ES-I3 (cell line): Measurements from ENCODE around the gene BIN1.
"Not testable (repeated sequence)": the region's sequence is repeated elsewhere in the genome, so short reads cannot be mapped to it uniquely, and the experiment has no call there.

Experiments
- H3K36me3 ChIP-seq: 2 replicates; pipeline ENCODE4 v1.6.1; 2013; ENCODE audit warnings: mild to moderate bottlenecking, low read length, control low read depth, moderate library complexity; ENCODE audit not compliant: insufficient read depth
- H3K4me1 ChIP-seq: 2 replicates; pipeline ENCODE4 v1.6.1; 2013; ENCODE audit warnings: mild to moderate bottlenecking, control low read depth, low read length; ENCODE audit not compliant: insufficient read depth
- H3K9ac ChIP-seq: 2 replicates; pipeline ENCODE4 v1.6.1; 2013; ENCODE audit warnings: low read depth, mild to moderate bottlenecking, low read length, moderate library complexity
- H3K9me3 ChIP-seq: 2 replicates; pipeline ENCODE4 v1.6.1; 2013; ENCODE audit warnings: mild to moderate bottlenecking, low read length, moderate library complexity; ENCODE audit not compliant: control insufficient read depth, insufficient read depth

Gene BIN1

DNA sequence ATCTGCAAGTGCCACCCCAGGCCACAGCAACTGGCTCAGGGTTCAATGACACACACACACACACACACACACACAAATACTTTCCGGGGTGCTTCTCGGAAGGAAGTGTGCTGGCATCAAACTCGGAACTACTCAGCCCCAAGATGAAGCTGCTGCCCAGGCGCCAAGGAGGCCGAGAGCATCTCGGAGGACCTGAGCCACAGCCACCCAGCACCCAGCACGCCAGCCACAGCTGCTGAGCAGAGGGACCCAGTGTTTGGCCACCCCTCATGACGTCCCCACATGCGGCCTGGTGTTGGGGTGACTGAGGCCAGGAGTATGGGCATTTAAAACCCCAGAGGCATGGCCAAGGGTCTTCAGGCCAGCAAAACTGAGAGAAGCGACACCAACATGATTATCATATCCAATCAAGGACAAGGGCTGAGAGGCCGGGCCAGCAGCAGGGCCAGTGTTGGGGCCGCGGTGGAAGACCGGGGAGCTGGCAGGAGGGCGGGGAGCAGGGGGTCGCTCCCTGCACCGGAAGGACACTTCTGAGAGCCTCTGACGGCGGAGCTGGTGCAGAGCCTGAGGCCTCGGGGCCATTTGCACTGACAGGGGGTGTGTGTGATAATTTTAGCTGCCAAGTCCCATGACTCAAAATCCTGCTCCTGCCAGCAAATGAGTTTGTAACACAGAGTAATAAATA, 61.8 kb downstream of the BIN1 start:
- Histone ChIP-seq H3K4me1 (no peaks in the 10 kb centered on the region; the same call in 1 of the 2 replicates), H3K9ac (no peak overlapping the region), H3K36me3 (no peaks in the 10 kb centered on the region), H3K9me3 (no peaks in the 10 kb centered on the region)

GRCh38 chr2:127044165-127044718, 62.7 kb downstream of the BIN1 start:
- Histone ChIP-seq H3K9ac (no peak overlapping the region), H3K9me3 (no peaks in the 10 kb centered on the region), H3K36me3 (no peaks in the 10 kb centered on the region), H3K4me1 (no peaks in the 10 kb centered on the region)

DNA sequence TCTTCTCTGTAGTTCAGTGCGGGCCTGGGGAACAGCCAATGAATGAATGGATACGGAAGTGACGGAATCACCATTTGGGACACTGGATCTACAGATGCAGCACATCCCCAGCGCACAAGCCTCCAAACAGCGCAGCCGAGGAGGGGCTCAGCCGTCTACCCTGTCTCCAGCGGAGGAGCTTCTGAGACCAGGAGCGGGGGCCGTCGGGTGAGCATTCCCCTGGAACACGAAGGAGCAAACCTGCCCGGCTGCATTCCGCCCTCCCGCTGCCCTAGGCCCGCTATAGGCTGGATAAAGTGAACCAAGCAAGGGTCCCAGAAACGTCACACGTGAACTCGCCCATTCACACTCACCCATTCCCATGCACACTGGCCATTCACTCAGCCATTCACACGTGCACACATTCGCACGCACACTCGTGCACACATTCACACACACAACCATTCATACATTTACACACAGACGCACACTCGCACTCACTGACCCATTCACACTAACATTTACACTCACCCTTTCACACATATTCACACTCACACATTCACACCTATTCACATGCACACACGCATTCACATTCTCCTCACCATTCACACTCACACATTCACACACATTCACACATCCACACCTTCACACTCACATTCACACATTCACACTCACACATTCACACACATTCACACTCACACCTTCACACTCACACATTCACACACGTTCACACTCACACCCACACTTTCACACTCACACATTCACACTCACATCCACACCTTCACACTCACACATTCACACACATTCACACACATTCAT, 63.4 kb downstream of the BIN1 start:
- H3K9me3 ChIP-seq = no peaks in the 10 kb centered on the region
- no peak overlapping the region for H3K9ac ChIP-seq
- H3K4me1 ChIP-seq = no peaks in the 10 kb centered on the region
- H3K36me3 ChIP-seq = no peaks in the 10 kb centered on the region

- Histone ChIP-seq H3K9me3 (no peaks in the 10 kb centered on the region), H3K36me3 (no peaks in the 10 kb centered on the region), H3K4me1 (no peaks in the 10 kb centered on the region), H3K9ac (no peak overlapping the region)
Observed at GRCh38 chr2:127041259-127041970, 65.5 kb downstream of the BIN1 start.

GRCh38 chr2:127040169-127040568, 66.8 kb downstream of the BIN1 start:
- no peaks in the 10 kb centered on the region for H3K36me3 ChIP-seq
- H3K9ac ChIP-seq = no peak overlapping the region
- no peaks in the 10 kb centered on the region for H3K9me3 ChIP-seq
- no peaks in the 10 kb centered on the region for H3K4me1 ChIP-seq

- Histone ChIP-seq H3K4me1 (no peaks in the 10 kb centered on the region), H3K9me3 (no peaks in the 10 kb centered on the region), H3K36me3 (no peaks in the 10 kb centered on the region), H3K9ac (no peak overlapping the region)
Observed at GRCh38 chr2:127039387-127040031, 67.4 kb downstream of the BIN1 start.

DNA sequence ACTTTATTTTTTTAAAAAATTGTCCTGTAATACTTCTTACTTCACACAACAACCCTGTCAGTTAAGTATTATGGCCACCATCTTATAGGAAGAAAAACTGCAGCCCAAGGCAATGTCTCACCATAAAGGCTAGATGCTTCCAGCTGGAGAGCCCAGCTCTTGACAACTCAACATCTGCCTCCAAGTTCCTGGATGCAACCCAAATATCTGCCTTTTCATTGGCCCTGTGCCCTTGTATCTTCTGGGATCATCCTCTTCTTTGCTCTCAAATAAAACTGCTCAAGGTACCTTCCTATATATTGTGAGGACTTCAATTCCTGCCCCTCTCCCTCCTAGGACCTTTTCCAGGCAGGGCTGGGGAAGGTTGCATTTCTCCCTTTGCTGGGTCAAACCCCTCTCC, 69.5 kb downstream of the BIN1 start:
- no peak overlapping the region for H3K9ac ChIP-seq
- no peaks in the 10 kb centered on the region for H3K36me3 ChIP-seq
- no peaks in the 10 kb centered on the region for H3K4me1 ChIP-seq
- H3K9me3 ChIP-seq = no peaks in the 10 kb centered on the region

- Histone ChIP-seq H3K9ac (no peak overlapping the region), H3K36me3 (no peaks in the 10 kb centered on the region), H3K9me3 (no peaks in the 10 kb centered on the region), H3K4me1 (no peaks in the 10 kb centered on the region)
Observed at GRCh38 chr2:127034883-127035611, 71.9 kb downstream of the BIN1 start.

DNA sequence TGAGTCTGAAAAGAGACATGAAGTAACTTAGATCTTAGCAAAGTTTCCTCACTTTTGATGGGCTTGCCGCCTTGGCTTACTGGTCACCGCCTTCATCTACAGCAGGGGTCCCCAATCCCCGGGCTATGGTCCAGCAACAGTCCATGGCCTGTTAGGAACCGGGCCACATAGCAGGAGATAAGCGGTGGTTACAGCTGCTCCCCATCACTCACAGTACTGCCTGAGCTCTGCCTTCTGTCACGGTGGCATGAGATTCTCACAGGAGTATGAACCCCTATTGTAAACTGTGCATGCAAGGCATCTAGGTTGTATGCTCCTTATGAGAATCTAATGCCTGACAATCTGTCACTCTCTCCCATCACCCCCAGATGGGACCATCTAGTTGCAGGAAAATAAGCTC, 72.9 kb downstream of the BIN1 start:
- Histone ChIP-seq H3K9me3 (no peaks in the 10 kb centered on the region), H3K9ac (no peak overlapping the region), H3K4me1 (no peaks in the 10 kb centered on the region), H3K36me3 (no peaks in the 10 kb centered on the region)

DNA sequence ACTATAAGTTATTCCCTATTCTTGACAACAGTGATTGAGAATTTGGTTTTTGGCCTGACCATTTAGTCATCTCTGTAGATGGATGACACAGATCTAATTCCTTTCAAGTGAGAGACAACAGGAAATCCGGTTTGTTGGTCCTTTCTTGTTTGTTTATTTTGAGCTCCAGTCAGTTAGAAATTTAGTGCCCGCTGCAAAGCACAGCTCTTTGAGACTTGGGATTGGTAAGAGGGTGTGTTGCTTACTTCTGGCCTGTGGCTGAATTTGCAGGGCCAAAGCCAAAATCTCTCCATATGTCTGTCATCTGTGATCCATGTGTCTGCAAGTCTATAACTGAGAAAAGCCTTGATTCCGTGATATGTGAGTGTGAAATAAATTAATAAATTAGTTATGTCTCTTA, 74.3 kb downstream of the BIN1 start:
- no peaks in the 10 kb centered on the region for H3K4me1 ChIP-seq

DNA sequence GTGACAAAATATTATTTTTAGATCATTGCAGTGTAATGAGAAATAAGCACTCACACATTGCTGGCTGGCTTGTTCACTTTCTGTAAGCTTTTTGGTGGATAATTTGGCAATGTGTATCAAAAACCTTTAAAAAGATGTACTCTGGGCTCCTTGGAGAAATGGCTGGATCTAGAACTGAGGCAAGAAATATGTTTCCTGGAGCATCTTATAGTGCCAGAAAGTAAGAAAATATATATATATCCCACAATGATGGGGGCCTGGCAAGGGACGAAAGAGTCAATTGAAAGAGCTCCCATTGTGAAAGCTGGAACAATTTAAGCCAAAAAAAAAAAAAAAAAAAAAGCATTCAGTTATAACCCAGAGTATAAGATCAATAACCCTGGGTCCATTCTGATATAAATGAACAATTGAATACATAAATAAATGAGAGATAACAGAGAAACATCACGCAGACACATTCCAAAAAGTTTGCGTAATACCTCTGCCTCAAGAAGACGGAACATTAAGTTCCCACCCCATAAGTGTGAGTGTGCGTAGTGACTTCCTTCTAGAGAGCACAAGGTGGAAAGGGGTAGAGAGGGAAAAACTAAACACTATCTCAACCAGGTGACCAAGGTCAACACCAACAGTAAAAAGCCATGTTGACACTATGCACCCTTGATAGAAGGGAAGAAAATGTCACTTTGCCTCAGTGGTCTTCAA, 77.5 kb downstream of the BIN1 start:
- H3K9ac ChIP-seq = no peak overlapping the region
- H3K36me3 ChIP-seq = no peaks in the 10 kb centered on the region
- H3K9me3 ChIP-seq = no peaks in the 10 kb centered on the region
- no peaks in the 10 kb centered on the region for H3K4me1 ChIP-seq

More for the DNA sequence above, 74.3 kb downstream of the BIN1 start:
- Histone ChIP-seq H3K9ac (no peak overlapping the region), H3K36me3 (no peaks in the 10 kb centered on the region), H3K9me3 (no peaks in the 10 kb centered on the region)

DNA sequence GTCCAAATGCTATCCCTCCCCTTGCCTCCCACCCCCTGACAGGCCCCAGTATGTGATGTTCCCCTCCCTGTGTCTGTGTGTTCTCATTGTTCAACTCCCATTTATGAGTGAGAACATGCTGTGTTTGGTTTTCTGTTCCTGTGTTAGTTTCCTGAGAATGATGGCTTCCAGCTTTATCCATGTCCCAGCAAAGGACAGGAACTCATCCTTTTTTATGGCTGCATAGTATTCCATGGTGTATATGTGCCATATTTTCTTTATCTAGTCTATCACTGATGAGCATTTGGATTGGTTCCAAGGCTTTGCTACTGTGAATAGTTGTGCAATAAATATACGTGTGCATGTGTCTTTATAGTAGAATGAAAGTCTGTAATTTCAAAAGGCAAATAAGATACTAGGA, 78.2 kb downstream of the BIN1 start:
- not testable (repeated sequence) for H3K4me1 ChIP-seq, H3K36me3 ChIP-seq, H3K9me3 ChIP-seq, H3K9ac ChIP-seq

- H3K4me1 ChIP-seq = no peaks in the 10 kb centered on the region
- H3K9ac ChIP-seq = no peak overlapping the region
- H3K36me3 ChIP-seq = no peaks in the 10 kb centered on the region
- H3K9me3 ChIP-seq = no peaks in the 10 kb centered on the region
Observed at GRCh38 chr2:127027715-127028114, 79.2 kb downstream of the BIN1 start.
